Epithelial cell of esophagus (primary cell): Measurements from ENCODE around the gene FAM181A.
A peak's percentile ranks its signal among the peaks of the same experiment; 100 is the strongest.

Source experiments
- DNase-seq: peaks from one replicate; pipeline ENCODE4 v3.0.0; 2010; ENCODE audit warnings: low read depth
- H3K4me3 ChIP-seq: 2 replicates; pipeline ENCODE4 v1.5.1; 2011; ENCODE audit warnings: mild to moderate bottlenecking, low read length, control low read depth
- CTCF ChIP-seq: IDR thresholded peaks from 2 replicates; pipeline ENCODE4 v1.5.1; 2011; ENCODE audit warnings: low read depth, mild to moderate bottlenecking, low read length, control low read depth, inconsistent platforms; ENCODE audit not compliant: insufficient read depth; ENCODE audit errors: missing control alignments

The FAM181A gene

GRCh38 chr14:93969082-93969828, 42.1 kb downstream of the FAM181A start:
- DNase-seq: no peak
- H3K4me3 ChIP-seq: no peak overlapping the region
- no peak for TF ChIP-seq CTCF

- no peak overlapping the region for H3K4me3 ChIP-seq
- peak; percentile 46 for TF ChIP-seq CTCF
- DNase-seq: peak; percentile 46
Observed at GRCh38 chr14:93970585-93970964, 43.4 kb downstream of the FAM181A start.

GRCh38 chr14:93970965-93971634, 44.0 kb downstream of the FAM181A start:
- no peak for DNase-seq
- H3K4me3 ChIP-seq: no peak overlapping the region

GRCh38 chr14:93971635-93972027, 44.5 kb downstream of the FAM181A start:
- no peak overlapping the region for H3K4me3 ChIP-seq
- TF ChIP-seq CTCF: no peak
- no peak for DNase-seq

More at GRCh38 chr14:93970965-93971634, 44.0 kb downstream of the FAM181A start:
- TF ChIP-seq CTCF: no peak

GRCh38 chr14:93972618-93973205, 45.6 kb downstream of the FAM181A start:
- no peak for TF ChIP-seq CTCF
- H3K4me3 ChIP-seq: no peak overlapping the region
- DNase-seq: no peak

- DNase-seq: no peak
- H3K4me3 ChIP-seq: no peak overlapping the region
- no peak for TF ChIP-seq CTCF
Observed at GRCh38 chr14:93973607-93974006, 46.5 kb downstream of the FAM181A start.
